HEK293 (cell line): ENCODE data around the gene KLHL17.

ENCODE experiments used
- REPIN1 ChIP-seq: fragments of 450-650 bp; formaldehyde crosslinking; IDR thresholded peaks from 2 replicates; pipeline ENCODE4 v1.5.1; 2017; ENCODE audit warnings: missing biosample characterization, missing genetic modification characterization, low read depth
- TRIM28 ChIP-seq: IDR thresholded peaks from 2 replicates; pipeline ENCODE4 v1.6.1; 2011; ENCODE audit warnings: low read length, control low read depth, borderline replicate concordance
- ZNF174 ChIP-seq: fragments of 450-650 bp; formaldehyde crosslinking; IDR thresholded peaks from 2 replicates; pipeline ENCODE4 v1.5.0; 2017; ENCODE audit warnings: missing biosample characterization, mild to moderate bottlenecking, missing genetic modification characterization

DNA sequence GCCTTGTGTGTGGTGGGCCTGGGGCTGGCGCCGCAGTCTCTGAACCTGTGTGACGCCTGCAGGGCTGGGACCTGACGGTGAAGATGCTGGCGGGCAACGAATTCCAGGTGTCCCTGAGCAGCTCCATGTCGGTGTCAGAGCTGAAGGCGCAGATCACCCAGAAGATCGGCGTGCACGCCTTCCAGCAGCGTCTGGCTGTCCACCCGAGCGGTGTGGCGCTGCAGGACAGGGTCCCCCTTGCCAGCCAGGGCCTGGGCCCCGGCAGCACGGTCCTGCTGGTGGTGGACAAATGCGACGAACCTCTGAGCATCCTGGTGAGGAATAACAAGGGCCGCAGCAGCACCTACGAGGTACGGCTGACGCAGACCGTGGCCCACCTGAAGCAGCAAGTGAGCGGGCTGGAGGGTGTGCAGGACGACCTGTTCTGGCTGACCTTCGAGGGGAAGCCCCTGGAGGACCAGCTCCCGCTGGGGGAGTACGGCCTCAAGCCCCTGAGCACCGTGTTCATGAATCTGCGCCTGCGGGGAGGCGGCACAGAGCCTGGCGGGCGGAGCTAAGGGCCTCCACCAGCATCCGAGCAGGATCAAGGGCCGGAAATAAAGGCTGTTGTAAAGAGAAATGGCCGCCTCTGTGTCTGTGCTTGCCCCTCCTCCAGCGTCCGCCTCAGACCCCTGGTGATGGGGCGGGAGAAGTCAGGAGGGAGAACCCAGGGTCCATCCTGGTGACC, 53.7 kb downstream of the KLHL17 start:
- no peak for TF ChIP-seq REPIN1 (tag by site-specific recombination)
- no peak for TF ChIP-seq ZNF174 (tag by site-specific recombination)
- no peak for TF ChIP-seq TRIM28
